ENCODE measurements around the gene PAGE4.

Gene PAGE4

DNA sequence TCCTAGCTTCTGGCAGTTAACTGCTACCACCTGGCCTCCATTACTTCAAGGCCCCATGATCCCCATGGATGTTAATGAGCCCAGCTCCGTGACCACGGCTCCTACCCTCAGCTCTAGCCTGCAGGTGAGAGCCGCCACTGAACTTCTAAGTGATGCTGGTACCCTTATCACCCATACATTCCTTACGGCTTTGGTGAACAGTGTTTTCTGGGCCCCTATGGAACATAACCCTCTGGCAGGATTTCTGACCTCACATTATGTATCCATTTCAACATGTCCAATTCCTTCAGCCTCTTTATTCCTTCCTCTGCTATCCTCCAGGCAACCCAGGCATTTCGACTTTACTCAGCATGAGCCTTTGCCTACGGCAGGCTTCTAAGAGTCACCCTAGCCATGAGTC, 24.6 kb downstream of the PAGE4 start:
- no peak overlapping the region for H3K4me3 ChIP-seq (ENCODE audit: insufficient read depth, low read length, poor library complexity, severe bottlenecking)
- H3K79me2 ChIP-seq (ENCODE audit: insufficient read depth, low read length): no peaks in the 10 kb centered on the region
- H3F3A ChIP-seq (ENCODE audit: insufficient read depth): no peaks in the 10 kb centered on the region
- H4K20me1 ChIP-seq (ENCODE audit: low read depth, low read length): no peaks in the 10 kb centered on the region
- H3K36me3 ChIP-seq (ENCODE audit: low read length): no peaks in the 10 kb centered on the region
- TF ChIP-seq, protein P1, sequence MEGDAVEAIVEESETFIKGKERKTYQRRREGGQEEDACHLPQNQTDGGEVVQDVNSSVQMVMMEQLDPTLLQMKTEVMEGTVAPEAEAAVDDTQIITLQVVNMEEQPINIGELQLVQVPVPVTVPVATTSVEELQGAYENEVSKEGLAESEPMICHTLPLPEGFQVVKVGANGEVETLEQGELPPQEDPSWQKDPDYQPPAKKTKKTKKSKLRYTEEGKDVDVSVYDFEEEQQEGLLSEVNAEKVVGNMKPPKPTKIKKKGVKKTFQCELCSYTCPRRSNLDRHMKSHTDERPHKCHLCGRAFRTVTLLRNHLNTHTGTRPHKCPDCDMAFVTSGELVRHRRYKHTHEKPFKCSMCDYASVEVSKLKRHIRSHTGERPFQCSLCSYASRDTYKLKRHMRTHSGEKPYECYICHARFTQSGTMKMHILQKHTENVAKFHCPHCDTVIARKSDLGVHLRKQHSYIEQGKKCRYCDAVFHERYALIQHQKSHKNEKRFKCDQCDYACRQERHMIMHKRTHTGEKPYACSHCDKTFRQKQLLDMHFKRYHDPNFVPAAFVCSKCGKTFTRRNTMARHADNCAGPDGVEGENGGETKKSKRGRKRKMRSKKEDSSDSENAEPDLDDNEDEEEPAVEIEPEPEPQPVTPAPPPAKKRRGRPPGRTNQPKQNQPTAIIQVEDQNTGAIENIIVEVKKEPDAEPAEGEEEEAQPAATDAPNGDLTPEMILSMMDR (IDR thresholded peaks at IDR 0.05; ENCODE audit: insufficient read depth, low read length, poor library complexity, severe bottlenecking): no peak
- TF ChIP-seq EZH2phosphoT487 (conservative IDR thresholded peaks at IDR 0.05; ENCODE audit: low read length): no peak
- H3K27me3 ChIP-seq (ENCODE audit: low read length): no peaks in the 10 kb centered on the region
- H3K4me2 ChIP-seq (ENCODE audit: low read depth, low read length, poor library complexity, severe bottlenecking): no peak overlapping the region
- H3K9me2 ChIP-seq (replicated peaks; ENCODE audit: insufficient read depth, low read length): no peaks in the 10 kb centered on the region
- H3K9me3 ChIP-seq (ENCODE audit: insufficient read depth, low read length): no peaks in the 10 kb centered on the region
- no peak overlapping the region for H3K9ac ChIP-seq (ENCODE audit: low read length)
- H2AFZ ChIP-seq (ENCODE audit: low read depth, low read length, severe bottlenecking): no peak overlapping the region
- no peak overlapping the region for H3K27ac ChIP-seq (ENCODE audit: low read depth, low read length)

DNA sequence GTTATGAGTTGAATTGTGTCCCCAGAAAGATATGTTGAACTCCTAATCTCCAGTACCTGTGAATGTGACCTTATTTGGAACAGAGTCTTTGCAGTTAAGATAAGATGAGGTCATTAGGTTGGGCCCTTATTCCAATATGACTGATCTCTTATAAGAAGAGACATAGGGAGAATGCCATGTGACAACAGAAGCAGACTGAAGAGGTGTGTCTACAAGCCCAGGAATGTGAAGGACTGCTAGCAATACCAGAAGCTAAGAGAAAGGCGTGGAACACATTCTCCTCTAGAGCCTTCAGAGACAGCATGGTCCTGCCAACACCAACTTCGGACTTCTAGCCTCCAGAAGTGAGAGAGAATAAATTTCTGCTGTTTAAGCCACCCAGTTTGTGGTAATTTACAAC, 27.7 kb downstream of the PAGE4 start:
- no peak overlapping the region for H2AFZ ChIP-seq (ENCODE audit: low read depth, low read length, severe bottlenecking)
- TF ChIP-seq EZH2phosphoT487 (conservative IDR thresholded peaks at IDR 0.05; ENCODE audit: low read length): no peak

DNA sequence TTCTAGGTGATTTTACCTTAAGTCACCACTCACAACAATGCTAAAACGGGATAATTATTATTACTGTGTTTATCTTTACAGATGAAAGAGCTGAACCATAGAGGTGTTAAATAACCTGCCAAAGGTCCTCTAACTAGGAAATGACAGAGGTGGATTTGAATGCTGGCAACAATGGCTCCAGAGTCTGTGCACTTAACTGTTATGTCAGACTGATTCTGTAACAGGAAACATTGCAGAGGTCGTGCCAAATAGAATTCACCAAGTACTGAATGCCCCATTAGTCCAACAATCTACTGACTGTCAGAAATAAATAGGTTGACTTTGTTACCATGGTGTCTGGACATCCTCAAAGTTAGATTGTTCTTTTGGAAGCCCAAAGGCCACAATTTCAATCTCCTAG, 29.2 kb downstream of the PAGE4 start:
- Histone ChIP-seq H3F3A (ENCODE audit: insufficient read depth) (no peaks in the 10 kb centered on the region), H2AFZ (ENCODE audit: low read depth, low read length, severe bottlenecking) (no peak overlapping the region), H3K9me3 (ENCODE audit: insufficient read depth, low read length) (no peaks in the 10 kb centered on the region), H3K4me2 (ENCODE audit: low read depth, low read length, poor library complexity, severe bottlenecking) (no peak overlapping the region), H3K27ac (ENCODE audit: low read depth, low read length) (no peak overlapping the region), H3K79me2 (ENCODE audit: insufficient read depth, low read length) (no peaks in the 10 kb centered on the region), H3K27me3 (ENCODE audit: low read length) (no peaks in the 10 kb centered on the region), H3K36me3 (ENCODE audit: low read length) (no peaks in the 10 kb centered on the region), H3K9ac (ENCODE audit: low read length) (no peak overlapping the region), H4K20me1 (ENCODE audit: low read depth, low read length) (no peaks in the 10 kb centered on the region), H3K9me2 (replicated peaks; ENCODE audit: insufficient read depth, low read length) (no peaks in the 10 kb centered on the region), H3K4me3 (ENCODE audit: insufficient read depth, low read length, poor library complexity, severe bottlenecking) (no peak overlapping the region)
- TF ChIP-seq EZH2phosphoT487 (conservative IDR thresholded peaks at IDR 0.05; ENCODE audit: low read length): no peak

More for the DNA sequence above, 27.7 kb downstream of the PAGE4 start:
- Histone ChIP-seq H3K4me2 (ENCODE audit: low read depth, low read length, poor library complexity, severe bottlenecking) (no peak overlapping the region), H3K79me2 (ENCODE audit: insufficient read depth, low read length) (no peaks in the 10 kb centered on the region), H3K9me3 (ENCODE audit: insufficient read depth, low read length) (no peaks in the 10 kb centered on the region), H3K36me3 (ENCODE audit: low read length) (no peaks in the 10 kb centered on the region), H3K4me3 (ENCODE audit: insufficient read depth, low read length, poor library complexity, severe bottlenecking) (no peak overlapping the region), H3F3A (ENCODE audit: insufficient read depth) (no peaks in the 10 kb centered on the region), H3K27ac (ENCODE audit: low read depth, low read length) (no peak overlapping the region), H4K20me1 (ENCODE audit: low read depth, low read length) (no peaks in the 10 kb centered on the region), H3K9ac (ENCODE audit: low read length) (no peak overlapping the region), H3K9me2 (replicated peaks; ENCODE audit: insufficient read depth, low read length) (no peaks in the 10 kb centered on the region), H3K27me3 (ENCODE audit: low read length) (no peaks in the 10 kb centered on the region)

DNA sequence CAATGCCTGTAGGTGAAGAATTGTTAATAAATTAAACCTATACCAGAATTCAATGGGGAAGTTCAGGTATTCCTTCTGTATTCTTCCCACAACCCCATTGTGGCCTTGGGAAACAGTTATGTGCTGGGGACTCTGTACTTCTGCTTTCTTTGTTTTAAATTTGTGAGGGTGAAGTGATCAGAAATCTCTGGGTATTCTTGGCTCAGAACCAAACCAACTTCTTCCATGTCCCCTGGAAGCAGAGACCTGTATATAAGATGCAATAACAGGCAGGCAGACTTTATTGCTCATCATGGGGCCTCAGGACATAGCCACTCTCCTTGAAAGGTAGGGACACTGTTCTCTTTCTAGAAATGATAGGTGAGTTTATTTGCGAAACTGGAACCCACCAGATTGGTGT, 30.4 kb downstream of the PAGE4 start:
- Histone ChIP-seq H3K4me3 (ENCODE audit: insufficient read depth, low read length, poor library complexity, severe bottlenecking) (no peak overlapping the region), H3K36me3 (ENCODE audit: low read length) (no peaks in the 10 kb centered on the region), H4K20me1 (ENCODE audit: low read depth, low read length) (no peaks in the 10 kb centered on the region), H3K27ac (ENCODE audit: low read depth, low read length) (no peak overlapping the region), H3K4me2 (ENCODE audit: low read depth, low read length, poor library complexity, severe bottlenecking) (no peak overlapping the region), H3K79me2 (ENCODE audit: insufficient read depth, low read length) (no peaks in the 10 kb centered on the region), H3K9me2 (replicated peaks; ENCODE audit: insufficient read depth, low read length) (no peaks in the 10 kb centered on the region), H3F3A (ENCODE audit: insufficient read depth) (no peaks in the 10 kb centered on the region), H3K9ac (ENCODE audit: low read length) (no peak overlapping the region), H3K9me3 (ENCODE audit: insufficient read depth, low read length) (no peaks in the 10 kb centered on the region), H2AFZ (ENCODE audit: low read depth, low read length, severe bottlenecking) (no peak overlapping the region), H3K27me3 (ENCODE audit: low read length) (no peaks in the 10 kb centered on the region)
- TF ChIP-seq, protein P1 (IDR thresholded peaks at IDR 0.05; ENCODE audit: insufficient read depth, low read length, poor library complexity, severe bottlenecking): no peak
- TF ChIP-seq EZH2phosphoT487 (conservative IDR thresholded peaks at IDR 0.05; ENCODE audit: low read length): no peak
